GM19099 (cell line): ENCODE data around the gene KCNIP3.

Experiments used
- POLR2A ChIP-seq: IDR thresholded peaks from 3 replicates; pipeline ENCODE4 v1.6.1; 2011; ENCODE audit warnings: low read depth; ENCODE audit not compliant: insufficient read length; ENCODE audit errors: extremely low read depth

The KCNIP3 gene

DNA sequence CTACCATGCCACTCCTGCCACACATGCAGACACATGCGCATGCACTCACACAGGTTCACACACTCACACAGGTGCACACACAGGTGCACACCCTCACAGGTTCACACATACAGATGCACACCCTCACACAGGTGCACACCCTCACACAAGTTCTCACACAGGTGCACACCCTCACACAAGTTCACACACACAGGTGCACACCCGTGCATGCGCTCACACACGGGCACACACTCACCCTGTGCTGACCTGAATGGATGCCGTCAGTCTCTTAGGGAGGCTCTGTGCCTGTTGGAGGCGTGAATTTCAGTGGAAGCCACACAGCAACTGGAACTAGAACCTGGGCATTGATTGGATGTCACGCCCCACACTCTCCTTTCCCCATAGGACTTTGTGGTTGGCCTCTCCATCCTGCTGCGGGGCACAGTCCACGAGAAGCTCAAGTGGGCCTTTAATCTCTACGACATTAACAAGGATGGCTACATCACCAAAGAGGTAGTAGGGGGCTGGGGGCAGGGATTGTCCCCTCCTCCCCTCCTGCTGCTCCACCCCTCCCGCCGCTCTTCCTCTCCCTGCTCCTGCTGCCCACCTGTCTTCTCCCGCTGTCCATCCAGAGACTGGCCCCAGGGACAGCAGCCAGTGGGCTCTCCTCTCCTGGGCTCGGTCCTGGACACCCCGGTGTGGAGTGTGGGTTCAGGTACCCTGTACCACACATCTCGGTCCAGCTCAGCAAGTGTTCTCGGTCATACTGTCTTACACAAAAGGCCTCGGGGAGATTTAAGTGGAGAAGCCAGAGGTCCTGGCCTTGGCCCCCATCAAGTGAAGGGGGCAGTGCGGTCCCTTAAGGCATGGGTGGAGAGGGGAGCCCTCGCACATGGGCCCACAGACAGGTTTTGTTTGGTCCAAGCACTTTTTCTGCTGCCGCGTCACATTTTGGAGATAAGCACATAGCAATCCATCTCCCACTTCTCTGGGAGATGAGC lies 84.4 kb downstream of the KCNIP3 start:
- no peak for TF ChIP-seq POLR2A

DNA sequence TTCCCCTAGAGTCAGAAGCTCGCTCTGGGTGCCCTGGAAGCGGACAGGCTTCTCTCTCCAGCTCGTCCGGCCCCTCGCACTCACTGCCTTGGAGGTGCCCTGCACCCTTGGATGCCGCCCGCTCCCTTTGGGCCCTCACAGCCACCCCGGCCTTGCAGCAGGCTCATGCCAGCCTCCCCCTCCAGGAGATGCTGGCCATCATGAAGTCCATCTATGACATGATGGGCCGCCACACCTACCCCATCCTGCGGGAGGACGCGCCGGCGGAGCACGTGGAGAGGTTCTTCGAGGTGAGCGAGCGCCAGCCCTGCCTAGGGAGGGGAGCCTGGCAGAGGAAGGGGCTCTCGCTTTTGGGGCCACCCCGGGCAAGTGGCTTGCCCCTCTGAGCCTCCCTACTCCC lies 85.0 kb downstream of the KCNIP3 start:
- no peak for TF ChIP-seq POLR2A

DNA sequence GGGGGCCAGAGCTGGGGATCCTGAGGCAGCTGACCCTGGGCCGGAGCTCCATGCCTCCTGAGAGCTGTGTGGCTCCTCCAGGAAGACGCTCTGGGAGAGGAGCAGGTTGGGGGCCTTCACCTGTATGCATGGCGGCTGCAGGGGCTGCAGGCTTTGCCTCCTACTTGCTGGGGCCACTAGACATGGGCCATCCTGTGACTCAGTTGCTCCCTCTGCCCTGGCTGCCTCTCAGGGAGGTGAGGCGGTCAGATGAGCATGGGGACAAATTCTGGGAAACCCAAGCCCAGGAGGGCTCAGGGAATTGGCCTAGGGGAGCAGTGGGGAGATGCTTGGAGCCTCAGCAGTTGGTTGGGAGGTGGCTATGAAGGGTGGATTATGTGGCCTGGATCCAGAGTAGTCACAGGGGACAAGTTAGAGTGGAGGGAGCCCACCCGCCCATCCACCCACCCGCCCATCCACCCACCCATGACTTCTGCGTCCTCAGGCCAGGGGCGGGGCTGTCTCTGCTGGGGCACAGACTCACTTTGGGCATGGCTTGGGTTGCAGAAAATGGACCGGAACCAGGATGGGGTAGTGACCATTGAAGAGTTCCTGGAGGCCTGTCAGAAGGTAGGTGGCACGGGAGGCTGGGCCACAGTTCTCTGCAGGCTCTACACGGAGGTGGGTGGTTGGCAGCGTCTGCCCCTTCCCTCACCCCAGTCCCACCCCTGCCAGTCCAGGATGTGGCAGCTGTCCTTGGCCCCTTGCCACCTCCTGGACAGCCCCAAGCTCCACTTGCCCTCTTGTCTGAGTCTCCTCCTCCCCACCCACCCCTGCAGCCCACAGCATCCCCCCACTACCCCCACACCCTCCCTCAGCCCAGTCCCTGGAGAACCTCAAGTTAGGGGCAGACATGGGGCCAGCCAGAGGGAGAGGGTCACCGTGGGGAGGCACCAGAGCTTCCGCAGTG lies 85.8 kb downstream of the KCNIP3 start:
- TF ChIP-seq POLR2A, result no peak

DNA sequence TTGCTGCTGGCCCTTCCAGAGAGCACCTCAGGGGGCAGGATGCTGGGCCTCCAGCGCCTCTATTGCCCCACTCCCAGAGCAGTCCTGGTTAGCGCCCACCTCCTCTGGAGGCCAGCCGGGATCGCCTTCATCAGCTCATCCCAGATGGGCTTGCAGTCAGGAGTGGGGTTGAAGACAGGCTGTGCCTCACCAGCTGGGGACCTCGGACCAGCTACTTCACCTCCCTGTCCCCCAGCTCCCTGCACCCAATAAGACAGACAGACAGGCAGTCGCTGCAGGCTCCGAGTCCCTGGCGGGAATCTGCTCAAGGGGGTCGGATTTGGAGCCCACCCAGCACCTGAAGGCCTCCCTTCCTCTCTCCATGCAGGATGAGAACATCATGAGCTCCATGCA lies 86.5 kb downstream of the KCNIP3 start:
- no peak for TF ChIP-seq POLR2A

DNA sequence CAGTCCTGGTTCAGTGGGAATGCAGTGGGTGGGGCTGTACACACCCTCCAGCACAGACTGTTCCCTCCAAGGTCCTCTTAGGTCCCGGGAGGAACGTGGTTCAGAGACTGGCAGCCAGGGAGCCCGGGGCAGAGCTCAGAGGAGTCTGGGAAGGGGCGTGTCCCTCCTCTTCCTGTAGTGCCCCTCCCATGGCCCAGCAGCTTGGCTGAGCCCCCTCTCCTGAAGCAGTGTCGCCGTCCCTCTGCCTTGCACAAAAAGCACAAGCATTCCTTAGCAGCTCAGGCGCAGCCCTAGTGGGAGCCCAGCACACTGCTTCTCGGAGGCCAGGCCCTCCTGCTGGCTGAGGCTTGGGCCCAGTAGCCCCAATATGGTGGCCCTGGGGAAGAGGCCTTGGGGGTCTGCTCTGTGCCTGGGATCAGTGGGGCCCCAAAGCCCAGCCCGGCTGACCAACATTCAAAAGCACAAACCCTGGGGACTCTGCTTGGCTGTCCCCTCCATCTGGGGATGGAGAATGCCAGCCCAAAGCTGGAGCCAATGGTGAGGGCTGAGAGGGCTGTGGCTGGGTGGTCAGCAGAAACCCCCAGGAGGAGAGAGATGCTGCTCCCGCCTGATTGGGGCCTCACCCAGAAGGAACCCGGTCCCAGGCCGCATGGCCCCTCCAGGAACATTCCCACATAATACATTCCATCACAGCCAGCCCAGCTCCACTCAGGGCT lies 87.9 kb downstream of the KCNIP3 start:
- TF ChIP-seq POLR2A, result no peak

DNA sequence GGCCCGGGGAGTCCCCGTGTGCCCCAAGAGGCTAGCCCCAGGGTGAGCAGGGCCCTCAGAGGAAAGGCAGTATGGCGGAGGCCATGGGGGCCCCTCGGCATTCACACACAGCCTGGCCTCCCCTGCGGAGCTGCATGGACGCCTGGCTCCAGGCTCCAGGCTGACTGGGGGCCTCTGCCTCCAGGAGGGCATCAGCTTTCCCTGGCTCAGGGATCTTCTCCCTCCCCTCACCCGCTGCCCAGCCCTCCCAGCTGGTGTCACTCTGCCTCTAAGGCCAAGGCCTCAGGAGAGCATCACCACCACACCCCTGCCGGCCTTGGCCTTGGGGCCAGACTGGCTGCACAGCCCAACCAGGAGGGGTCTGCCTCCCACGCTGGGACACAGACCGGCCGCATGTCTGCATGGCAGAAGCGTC lies 88.4 kb downstream of the KCNIP3 start:
- TF ChIP-seq POLR2A, result no peak

DNA sequence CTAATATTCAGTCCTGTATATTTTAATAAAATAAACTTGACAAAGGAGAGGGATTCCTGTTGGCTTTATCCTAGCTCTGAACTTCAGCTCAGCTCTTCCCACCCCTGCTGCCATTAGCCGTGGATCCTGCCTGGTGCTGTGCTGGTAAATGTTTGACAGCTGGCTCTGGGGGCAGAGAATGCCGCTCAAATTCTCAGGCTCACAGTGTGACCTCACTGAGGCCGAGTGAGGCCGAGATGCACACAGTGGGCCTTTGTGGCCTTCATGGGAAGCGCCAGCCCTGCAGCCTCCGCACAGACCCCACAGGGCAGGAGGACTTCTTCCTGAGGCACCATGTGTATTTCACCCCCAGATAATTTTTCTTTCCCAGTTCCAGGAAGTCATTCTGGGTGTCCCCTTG lies 88.9 kb downstream of the KCNIP3 start:
- no peak for TF ChIP-seq POLR2A

DNA sequence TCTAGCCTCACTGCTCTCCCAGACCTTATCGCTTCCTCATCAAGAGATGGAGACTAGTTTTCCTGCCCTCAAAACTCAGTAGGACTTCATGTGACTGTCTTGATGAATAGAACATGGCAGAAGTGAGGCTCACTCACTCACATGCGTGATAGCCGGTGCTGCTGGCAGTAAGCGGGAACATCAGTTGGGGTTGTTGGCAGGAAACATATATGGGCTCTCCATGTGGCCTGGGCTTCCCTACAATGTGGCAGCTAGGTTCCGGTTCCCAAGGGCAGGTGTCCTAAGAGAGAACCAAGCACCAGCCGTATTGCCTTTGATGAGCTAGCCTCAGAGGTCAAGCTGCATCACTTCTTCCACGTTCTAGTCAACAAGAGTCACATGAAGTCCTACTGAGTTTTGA lies 90.2 kb downstream of the KCNIP3 start:
- no peak for TF ChIP-seq POLR2A

DNA sequence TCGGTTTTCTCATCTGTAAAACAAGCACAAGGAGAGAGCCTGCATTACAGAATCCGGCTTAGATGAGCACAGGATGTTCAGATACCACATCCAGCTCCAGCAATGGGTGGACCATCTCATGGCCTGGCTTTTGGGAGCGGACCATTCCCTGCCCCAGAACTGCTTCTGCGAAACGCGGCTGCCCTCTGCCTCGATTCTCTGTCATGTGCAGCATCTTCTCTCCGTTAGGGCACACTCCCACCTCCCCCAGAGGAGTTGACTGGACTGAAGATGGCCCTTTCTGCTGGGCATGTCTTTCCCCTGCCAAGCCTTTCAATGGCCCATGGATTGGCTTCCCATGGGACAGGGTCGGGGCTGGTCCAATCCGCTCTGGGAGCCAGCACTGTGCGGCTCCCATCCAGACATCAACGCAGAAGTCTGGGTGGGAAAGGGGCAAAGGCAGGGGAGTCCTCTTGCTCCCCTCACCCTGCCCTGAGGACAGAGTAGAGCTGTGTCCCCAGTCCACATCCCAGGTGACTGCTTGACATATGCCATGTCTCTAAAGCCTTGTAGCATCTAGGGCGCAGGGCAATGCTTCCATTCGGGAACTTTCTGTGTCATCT lies 91.0 kb downstream of the KCNIP3 start:
- TF ChIP-seq POLR2A, result no peak

DNA sequence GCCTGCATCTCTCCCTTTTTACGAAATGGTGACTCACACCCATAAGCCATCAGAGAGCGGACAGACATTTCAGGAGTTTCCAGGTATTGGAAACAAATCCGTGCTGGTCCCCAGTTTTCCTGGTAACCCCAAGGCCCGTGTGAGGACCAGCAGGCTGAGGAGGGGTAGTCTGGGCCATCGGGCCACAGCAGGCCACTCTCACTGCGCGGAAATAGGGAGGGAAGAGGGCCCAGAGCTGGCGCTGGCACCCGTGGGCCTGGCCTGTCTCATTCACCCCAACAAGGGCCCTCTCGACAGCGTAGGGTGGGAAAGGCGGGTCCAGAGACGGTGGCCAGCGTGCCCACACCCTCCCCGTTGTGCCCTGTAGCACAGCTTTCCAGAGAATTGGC lies 91.7 kb downstream of the KCNIP3 start:
- TF ChIP-seq POLR2A, result no peak

DNA sequence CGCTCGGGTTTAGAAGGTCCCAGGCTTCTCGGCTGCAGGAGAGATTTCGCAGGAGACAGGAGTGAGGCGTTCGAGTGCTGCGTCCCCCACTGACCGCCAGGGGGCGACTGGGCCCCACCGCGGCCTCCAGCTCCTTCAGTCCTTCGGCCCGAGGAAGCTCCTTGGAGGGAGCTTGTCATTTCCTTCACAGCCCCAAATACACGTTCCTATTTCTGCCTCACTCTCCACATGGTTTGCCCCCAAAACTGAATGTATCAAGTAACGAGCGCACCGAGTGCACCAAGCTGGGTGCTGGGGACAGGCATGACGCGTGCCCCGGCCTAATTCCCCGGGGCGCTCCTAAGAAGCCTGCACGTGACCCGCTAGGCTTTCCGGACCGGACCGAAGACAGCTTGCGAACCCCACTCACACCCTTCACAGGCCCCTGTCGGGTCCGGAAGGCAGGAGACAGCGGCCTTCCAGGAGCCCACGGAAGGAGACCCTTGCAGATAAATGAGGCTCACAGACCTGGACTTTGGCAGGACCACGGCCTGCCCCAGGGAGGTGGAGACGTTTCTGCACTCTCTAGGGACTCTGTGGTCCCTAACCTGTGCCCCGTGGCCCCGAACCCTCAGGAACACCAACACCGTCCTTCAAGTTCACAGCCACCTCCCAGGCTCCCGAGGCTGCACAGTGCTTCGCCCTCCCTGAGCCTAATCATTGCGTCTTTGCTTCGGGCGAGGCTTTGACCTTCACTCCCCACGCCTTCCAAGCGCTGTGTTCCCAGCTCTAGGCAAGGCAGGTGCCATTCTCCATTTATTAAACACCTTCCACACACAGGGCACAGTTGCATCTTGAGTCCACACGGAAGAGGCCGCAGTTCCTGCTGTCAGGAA lies 92.3 kb downstream of the KCNIP3 start:
- no peak for TF ChIP-seq POLR2A

DNA sequence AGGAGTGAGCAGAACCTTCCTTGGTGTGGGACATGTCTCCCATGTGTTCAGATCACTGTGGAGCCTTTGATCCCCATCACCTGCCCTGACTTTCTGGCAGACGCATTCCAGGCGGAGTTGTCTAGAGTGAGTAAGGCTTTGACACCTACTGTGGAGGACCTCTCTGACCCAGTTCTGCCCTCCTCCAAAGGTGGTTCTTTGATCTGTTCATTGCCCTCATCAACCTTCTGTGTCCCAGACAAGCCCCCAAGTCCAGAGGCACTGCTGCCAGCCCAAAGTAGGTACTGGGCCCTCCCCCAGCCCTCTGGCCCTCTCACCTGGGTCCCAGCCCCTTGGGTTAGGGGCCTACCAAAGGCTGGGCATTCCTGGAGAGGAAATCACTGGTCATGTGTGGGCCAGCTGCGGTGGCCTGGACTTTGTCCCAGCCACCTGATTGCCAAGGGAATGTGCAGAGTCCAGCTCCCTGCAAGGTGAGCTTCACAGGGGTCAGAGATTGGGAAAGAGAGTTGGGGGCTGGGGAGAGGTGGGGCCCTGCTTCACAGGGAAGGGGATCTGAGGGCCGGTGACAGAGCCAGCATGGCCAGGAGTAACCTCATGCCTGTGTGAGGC lies 93.2 kb downstream of the KCNIP3 start:
- TF ChIP-seq POLR2A, result no peak

DNA sequence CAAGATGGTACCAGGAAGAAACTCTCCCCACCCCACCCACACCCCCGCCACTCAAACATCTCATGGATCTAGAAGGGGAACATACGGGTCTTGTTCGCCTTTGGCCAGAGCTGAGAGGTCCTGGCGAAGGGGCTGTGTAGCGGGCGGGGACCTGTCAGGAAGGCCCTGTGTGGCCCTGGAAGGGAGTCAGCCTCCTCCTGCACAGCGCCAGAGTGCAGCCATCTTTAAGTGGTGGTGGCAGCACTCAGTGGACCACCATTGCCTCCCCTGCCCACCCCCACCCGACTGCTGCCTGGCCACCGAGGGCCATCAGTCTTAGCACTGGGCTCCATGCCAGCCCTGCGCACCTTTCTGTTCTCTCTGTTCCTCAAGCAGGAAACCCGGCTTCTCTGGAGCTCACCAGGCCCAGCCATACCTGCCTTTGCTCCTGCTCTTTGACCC lies 93.8 kb downstream of the KCNIP3 start:
- TF ChIP-seq POLR2A, result no peak
